Endothelial cell of umbilical vein (primary cell): ENCODE results near the gene TOR1A. TPM values are rescaled to one million over a fixed set of nuclear protein-coding genes. Genes with fewer than 3 reads are reported as not detected.

Experiments used
- BruUV-seq: library from RNA; stranded (reverse); fragments of 400-500 nt; replicated peaks from 2 replicates; lab custom pipeline; 2021; lab: Mats Ljungman, UMichigan
- CTCF ChIA-PET: fragments of 300-600, 350-600 bp; sonication (Branson Sonifier 250); formaldehyde crosslinking; loops from one replicate; lab custom pipeline; 2021; ENCODE audit warnings: antibody characterized with exemption, inconsistent platforms; lab: Charles Lee
- POLR2A ChIA-PET: fragments of 300-600, 350-600 bp; sonication (Branson Sonifier 250); formaldehyde crosslinking; loops from one replicate; lab custom pipeline; 2021; ENCODE audit warnings: antibody characterized with exemption, inconsistent platforms; lab: Charles Lee
- DNase-seq: peaks from one replicate; pipeline ENCODE4 v3.0.0-alpha.2; 2011; ENCODE audit warnings: low read depth, low spot score
- FAIRE-seq: peaks from 2 replicates; lab custom pipeline; 2011; peaks lifted over from hg19 to GRCh38; lab: Jason Lieb, UNC
- H2AFZ ChIP-seq: 2 replicates; pipeline ENCODE4 v1.6.0; 2012; ENCODE audit warnings: low read depth, low read length, control low read depth, inconsistent platforms
- H3K27ac ChIP-seq: 2 replicates; pipeline ENCODE4 v1.5.1; 2011; ENCODE audit warnings: low read depth, mild to moderate bottlenecking, control low read depth, low read length, moderate library complexity; ENCODE audit not compliant: insufficient read depth
- H3K27me3 ChIP-seq, 2 experiments: 2 replicates each; pipeline versions ENCODE4 v1.6.0 to v1.6.1; 2011; ENCODE audit warnings: low read length in 2 of 2, mixed read lengths in 1 of 2; ENCODE audit not compliant: control insufficient read depth in 2 of 2, insufficient read depth in 2 of 2
- H3K36me3 ChIP-seq, 2 experiments: 2 replicates in 1 of 2; 3 replicates in 1 of 2; pipeline ENCODE4 v1.5.1; 2011; ENCODE audit warnings: low read length in 2 of 2, mild to moderate bottlenecking in 1 of 2, moderate library complexity in 1 of 2; ENCODE audit not compliant: control insufficient read depth in 2 of 2, insufficient read depth in 2 of 2; ENCODE audit errors: extremely low read depth in 1 of 2
- H3K4me1 ChIP-seq: 3 replicates; pipeline ENCODE4 v1.5.1; 2011; ENCODE audit warnings: mild to moderate bottlenecking, low read length; ENCODE audit not compliant: control insufficient read depth, insufficient read depth; ENCODE audit errors: extremely low read depth
- H3K4me2 ChIP-seq: 2 replicates; pipeline ENCODE4 v1.6.1; 2011; ENCODE audit warnings: low read length, control low read depth, mixed read lengths; ENCODE audit not compliant: insufficient read depth
- H3K4me3 ChIP-seq, 3 experiments: fragments of 200-600 bp in 1 of 3; sonication (generic), shearing (Covaris generic) in 1 of 3; replicated peaks in 1 of 3; 2 replicates each; pipeline ENCODE4 v1.5.1; 2011 to 2016; ENCODE audit warnings: control low read depth in 3 of 3, low read length in 3 of 3, mild to moderate bottlenecking in 2 of 3, inconsistent platforms in 1 of 3, low read depth in 1 of 3, moderate library complexity in 1 of 3; ENCODE audit not compliant: insufficient read depth in 1 of 3
- H3K79me2 ChIP-seq: 2 replicates; pipeline ENCODE4 v1.6.0; 2012; ENCODE audit warnings: low read length, inconsistent platforms; ENCODE audit not compliant: control insufficient read depth, insufficient read depth
- H3K9ac ChIP-seq: replicated peaks from 2 replicates; pipeline ENCODE3; 2011; ENCODE audit warnings: low read length, control low read depth; ENCODE audit not compliant: insufficient read depth; ENCODE audit errors: extremely low read depth
- H3K9me1 ChIP-seq: replicated peaks from 3 replicates; pipeline ENCODE4 v1.6.0; 2011; ENCODE audit warnings: mild to moderate bottlenecking, low read length; ENCODE audit not compliant: control insufficient read depth, insufficient read depth; ENCODE audit errors: extremely low read depth
- H3K9me3 ChIP-seq: replicated peaks from 2 replicates; pipeline ENCODE4 v1.5.1; 2012; ENCODE audit warnings: low read length, inconsistent platforms; ENCODE audit not compliant: control insufficient read depth, insufficient read depth
- H4K20me1 ChIP-seq: replicated peaks from 2 replicates; pipeline ENCODE3; 2011; ENCODE audit warnings: mild to moderate bottlenecking, low read length; ENCODE audit not compliant: control insufficient read depth, insufficient read depth; ENCODE audit errors: extremely low read depth
- CTCF ChIP-seq, 2 donors: IDR thresholded peaks; 1 replicate in 1 of 2; 2 replicates in 1 of 2; pipeline ENCODE4 v1.5.1; 2011; ENCODE audit warnings: low read length in 2 of 2, mild to moderate bottlenecking in 2 of 2, moderate library complexity in 2 of 2, control low read depth in 1 of 2, inconsistent platforms in 1 of 2, low read depth in 1 of 2; ENCODE audit not compliant: insufficient read depth in 1 of 2; ENCODE audit errors: extremely low read depth in 1 of 2
- EZH2 ChIP-seq: IDR thresholded peaks from 2 replicates; pipeline ENCODE4 v1.6.1; 2012; ENCODE audit warnings: borderline replicate concordance, low read depth, mild to moderate bottlenecking, moderate library complexity, low read length, inconsistent platforms; ENCODE audit not compliant: severe bottlenecking
- FOS ChIP-seq: IDR thresholded peaks from 2 replicates; pipeline ENCODE4 v1.6.1; 2011; ENCODE audit warnings: mild to moderate bottlenecking, low read length, moderate library complexity, borderline replicate concordance; ENCODE audit not compliant: insufficient read depth
- GATA2 ChIP-seq: IDR thresholded peaks from 2 replicates; pipeline ENCODE4 v1.7.0; 2011; ENCODE audit warnings: low read depth, mild to moderate bottlenecking, moderate library complexity, mixed read lengths, low read length; ENCODE audit not compliant: insufficient read length, insufficient read depth
- MAX ChIP-seq: IDR thresholded peaks from 2 replicates; pipeline ENCODE4 v1.6.1; 2011; ENCODE audit not compliant: insufficient read depth, insufficient read length
- POLR2A ChIP-seq: IDR thresholded peaks from 2 replicates; pipeline ENCODE4 v1.6.1; 2012; ENCODE audit warnings: low read depth, mild to moderate bottlenecking, control low read depth, low read length
- POLR2AphosphoS5 ChIP-seq: IDR thresholded peaks from 2 replicates; pipeline ENCODE4 v1.6.1; 2012; ENCODE audit warnings: low read depth, mild to moderate bottlenecking, control low read depth, low read length, moderate library complexity; ENCODE audit not compliant: insufficient read depth
- dilution Hi-C: fragments of 300-500 bp; cut with MboI; formaldehyde crosslinking; loops from one replicate; pipeline ENCODE4 v1.15.0; 2019; ENCODE audit warnings: low sequenced_read_pairs; ENCODE audit not compliant: extremely low pct_ligation_motif_present
- intact Hi-C: fragments of 100-400 bp; cut with micrococcal nuclease; formaldehyde crosslinking; loops from one replicate; pipeline ENCODE4 v1.10.0; 2022
- polyA plus RNA-seq, 4 experiments: library from polyadenylated mRNA; depleted of rRNA in 3 of 4; stranded (reverse) in 3 of 4; unstranded in 1 of 4; fragments of >200 nt; gene quantifications; 2 replicates each; pipeline versions ENCODE4 v1.2.1 to v1.2.3, GENCODE V29; 2011 to 2012; ENCODE audit warnings: missing spikeins in 1 of 4
- total RNA-seq: library from RNA; stranded (reverse); gene quantifications from 2 replicates; pipeline ENCODE4 v1.2.3, GENCODE V29; 2021

TOR1A gene
- total and polyA plus RNA-seq, 2 donors (not counting 3 experiments of a cell fraction or from before 2014, with no cell fraction given): 57.8 to 89.8 TPM

GRCh38 chr9:129803676-129804060, 20.3 kb downstream of the TOR1A start:
- ChIA-PET CTCF (interaction anchor here (1.0 kb wide), 1 partner anchor 13 kb away, joined by 4 read pairs; no protein-coding TSS in a partner anchor), POLR2A (interaction anchor here (0.9 kb wide), 1 partner anchor 10 kb away, joined by 3 read pairs; no protein-coding TSS in a partner anchor)
- H2AFZ ChIP-seq: peak overlapping the region; percentile 100
- no peaks in the 10 kb centered on the region for H3K9me3 ChIP-seq
- intact Hi-C loops: no loop called here
- peak overlapping the region; percentile 41 for H3K9ac ChIP-seq
- FAIRE-seq (no peak), DNase-seq (peak; percentile 25)
- no peaks in the 10 kb centered on the region for H3K27me3 ChIP-seq
- peaks cover 11% of the 10 kb centered on the region for H3K4me1 ChIP-seq
- no peak for TF ChIP-seq GATA2
- dilution Hi-C loops: no loop called here
- no peak overlapping the region for H3K27ac ChIP-seq
- no peaks in the 10 kb centered on the region for H3K9me1 ChIP-seq
- BruUV-seq: no TSS peak
- H4K20me1 ChIP-seq: no peaks in the 10 kb centered on the region
- H3K36me3 ChIP-seq: no peaks in the 10 kb centered on the region
- peak overlapping the region; percentile 93 for H3K4me2 ChIP-seq
- H3K79me2 ChIP-seq: peaks cover 9% of the 10 kb centered on the region
- peak overlapping the region; percentile 59 to 89 (median 85) for H3K4me3 ChIP-seq

- no TSS peak for BruUV-seq
- H3K36me3 ChIP-seq: no peaks in the 10 kb centered on the region
These were observed 20.9 kb downstream of the TOR1A start, which contains the start of gene TOR1B for GRCh38 chr9:129802833-129803675. TSS of gene TOR1B (plus strand) at chr9:129803184. CDS start at chr9:129803213, 29 bp downstream.

More at GRCh38 chr9:129802833-129803675, 20.9 kb downstream of the TOR1A start, which contains the start of gene TOR1B:
- Histone ChIP-seq H3K9me1 (no peaks in the 10 kb centered on the region), H3K9me3 (no peaks in the 10 kb centered on the region), H3K27me3 (no peaks in the 10 kb centered on the region), H2AFZ (peak within 1 kb of the TSS; percentile 100), H3K9ac (peak within 1 kb of the TSS; percentile 41), H3K27ac (peak within 1 kb of the TSS; percentile 34), H3K4me2 (peak within 1 kb of the TSS; percentile 93), H3K79me2 (peaks cover 9% of the 10 kb centered on the region), H4K20me1 (no peaks in the 10 kb centered on the region), H3K4me3 (peak within 1 kb of the TSS; percentile 59 to 89 (median 85)), H3K4me1 (peaks cover 11% of the 10 kb centered on the region)
- intact Hi-C loops: no loop called here
- ChIA-PET POLR2A (interaction anchor here (0.7 to 0.9 kb wide), 2 partner anchors 10 to 13 kb away, joined by 3 read pairs; no protein-coding TSS in a partner anchor), CTCF (interaction anchor here (1.0 kb wide), 2 partner anchors 12 to 13 kb away, joined by 4 read pairs; no protein-coding TSS in a partner anchor)
- no peak for TF ChIP-seq CTCF (IDR thresholded peaks at IDR 0.05; ENCODE audit: extremely low read depth in 1 of 2, insufficient read depth in 1 of 2, low read depth in 1 of 2, low read length in 2 of 2)
- TF ChIP-seq FOS: no peak
- TF ChIP-seq EZH2: no peak
- peak; percentile 89 for TF ChIP-seq POLR2A
- peak; percentile 89 for TF ChIP-seq POLR2AphosphoS5
- TF ChIP-seq MAX: no peak
- dilution Hi-C loops: no loop called here
- FAIRE-seq (peak; percentile 88), DNase-seq (peak; percentile 96)
